Measurements from ENCODE around the gene PARP8. TPM values are rescaled to one million over a fixed set of nuclear protein-coding genes. Genes with fewer than 3 reads are reported as not detected.
A peak's percentile ranks its signal among the peaks of the same experiment; 100 is the strongest.
"Not testable (repeated sequence)": the region's sequence is repeated elsewhere in the genome, so short reads cannot be mapped to it uniquely, and the experiment has no call there.

The PARP8 gene
- total and polyA plus RNA-seq, 5 experiments from 2014 or later, result 61.9 to 162 (median 87.2) TPM

DNA sequence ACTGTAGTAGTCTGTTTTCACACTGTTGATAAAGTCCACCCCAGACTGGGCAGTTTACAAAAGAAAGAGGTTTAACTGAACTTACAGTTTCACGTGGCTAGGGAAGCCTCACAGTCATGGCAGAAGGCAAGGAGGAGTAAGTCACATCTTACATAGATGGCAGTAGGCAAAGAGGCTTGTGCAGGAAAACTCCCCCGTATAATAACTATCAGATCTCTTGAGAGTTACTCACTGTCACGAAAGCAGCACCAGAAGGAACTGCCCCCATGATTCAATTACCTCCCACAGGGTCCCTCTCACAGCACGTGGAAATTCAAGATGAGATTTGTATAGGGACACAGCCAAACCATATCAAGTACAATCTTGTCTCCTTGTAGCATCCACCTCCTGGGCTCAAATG is 21.1 kb downstream of the PARP8 start:
- no peak for ATAC-seq
- DNase-seq, result no peak
- peak overlapping the region in 8 of 10 donors; percentile 6 to 83 (median 49) for H3K27ac Mint-ChIP-seq
- H3K4me3 Mint-ChIP-seq, result peak overlapping the region in 5 of 10 donors; percentile 1 to 26 (median 12)
- peaks cover 23 to 46% (median 34%) of the 10 kb centered on the region in 3 donors for H3K36me3 Mint-ChIP-seq
- no peaks in the 10 kb centered on the region for H3K27me3 Mint-ChIP-seq
- POLR2A ChIA-PET, result no interaction called here
- peaks cover 0 to 23% (median 3%) of the 10 kb centered on the region in 9 donors for H3K9me3 Mint-ChIP-seq
- peaks cover 31 to 53% (median 37%) of the 10 kb centered on the region in 4 donors for H3K4me1 Mint-ChIP-seq

DNA sequence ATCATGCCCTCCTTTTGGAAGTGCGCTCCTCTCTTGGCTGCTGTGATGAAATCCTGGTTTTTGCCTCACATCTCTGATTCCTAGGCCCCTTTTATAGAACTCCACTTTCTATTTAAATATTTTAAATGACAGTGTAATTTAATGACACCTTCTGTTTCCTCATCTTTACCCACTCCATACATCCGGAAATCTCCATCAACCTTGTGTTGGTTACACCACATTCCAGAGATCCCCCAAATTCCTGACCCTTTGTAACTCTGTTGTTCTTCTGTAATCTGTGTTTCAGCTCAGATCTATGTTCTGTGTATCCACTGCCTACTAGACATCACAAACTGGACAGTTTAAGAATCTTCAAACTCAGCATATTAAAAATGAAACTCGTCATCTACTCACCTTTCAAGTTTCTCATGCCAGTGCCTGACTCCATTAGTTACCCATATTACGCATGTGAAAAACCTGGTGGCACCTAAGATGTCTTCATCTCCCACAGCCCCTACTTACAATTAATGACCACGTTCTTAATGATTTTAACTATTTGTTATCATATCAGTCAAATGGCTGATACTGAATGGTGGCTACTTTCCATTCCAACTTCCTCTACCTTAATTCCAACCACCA is 25.1 kb downstream of the PARP8 start:
- ATAC-seq (no peak), DNase-seq (no peak)
- Mint-ChIP-seq H3K4me3 (no peak overlapping the region), H3K4me1 (peaks cover 31 to 47% (median 34%) of the 10 kb centered on the region in 4 donors), H3K27ac (no peak overlapping the region), H3K36me3 (peaks cover 11 to 31% (median 16%) of the 10 kb centered on the region in 3 donors), H3K27me3 (no peaks in the 10 kb centered on the region), H3K9me3 (peaks cover 0 to 9% (median 2%) of the 10 kb centered on the region in 9 donors)
- POLR2A ChIA-PET, result no interaction called here

- DNase-seq (no peak), ATAC-seq (no peak)
- peaks cover 26 to 57% (median 42%) of the 10 kb centered on the region in 4 donors for H3K4me1 Mint-ChIP-seq
- no peaks in the 10 kb centered on the region for H3K9me3 Mint-ChIP-seq
- POLR2A ChIA-PET, result no interaction called here
- H3K36me3 Mint-ChIP-seq, result peaks cover 0 to 18% (median 8%) of the 10 kb centered on the region in 3 donors
- peak overlapping the region in 2 of 10 donors; percentile 24 to 50 for H3K4me3 Mint-ChIP-seq
- H3K27me3 Mint-ChIP-seq, result no peaks in the 10 kb centered on the region
- H3K27ac Mint-ChIP-seq, result peak overlapping the region in 5 of 10 donors; percentile 36 to 71 (median 59)
Measured at GRCh38 chr5:50694027-50694590, 27.7 kb downstream of the PARP8 start.

DNA sequence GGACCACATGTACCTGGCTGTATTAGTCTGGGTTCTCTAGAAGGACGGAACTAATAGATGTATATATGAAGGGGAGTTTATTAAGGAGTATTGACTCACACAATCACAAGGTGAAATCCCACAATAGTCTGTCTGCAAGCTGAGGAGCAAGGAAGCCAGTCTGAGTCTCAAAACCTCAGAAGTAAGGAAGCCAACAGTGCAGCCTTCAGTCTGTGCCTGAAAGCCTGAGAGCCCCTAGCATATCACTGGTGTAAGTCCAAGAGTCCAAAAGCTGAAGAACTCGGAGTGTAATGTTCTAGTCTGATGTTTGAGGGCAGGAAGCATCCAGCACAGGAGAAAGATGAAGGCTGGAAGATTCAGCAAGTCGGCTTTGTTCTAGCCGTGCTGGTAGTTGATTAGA is 28.2 kb downstream of the PARP8 start:
- POLR2A ChIA-PET, ATAC-seq, H3K27me3 Mint-ChIP-seq, DNase-seq, H3K9me3 Mint-ChIP-seq: not testable (repeated sequence)
- H3K27ac Mint-ChIP-seq, result peak overlapping the region in 8 of 10 donors; percentile 6 to 71 (median 42)
- H3K36me3 Mint-ChIP-seq, result peaks cover 0 to 19% (median 13%) of the 10 kb centered on the region in 3 donors
- peak overlapping the region in 5 of 10 donors; percentile 5 to 50 (median 21) for H3K4me3 Mint-ChIP-seq
- peaks cover 26 to 62% (median 47%) of the 10 kb centered on the region in 4 donors for H3K4me1 Mint-ChIP-seq

- POLR2A ChIA-PET, result no interaction called here
- H3K36me3 Mint-ChIP-seq, result peaks cover 0 to 14% (median 13%) of the 10 kb centered on the region in 3 donors
- H3K9me3 Mint-ChIP-seq, result peaks cover 0 to 5% (median 0%) of the 10 kb centered on the region in 9 donors
- peak overlapping the region in 8 of 10 donors; percentile 3 to 72 (median 38) for H3K27ac Mint-ChIP-seq
- no peak overlapping the region for H3K4me3 Mint-ChIP-seq
- no peak for ATAC-seq
- DNase-seq, result no peak
- no peaks in the 10 kb centered on the region for H3K27me3 Mint-ChIP-seq
- H3K4me1 Mint-ChIP-seq, result peaks cover 28 to 85% (median 68%) of the 10 kb centered on the region in 4 donors
Measured at GRCh38 chr5:50697739-50698138, 31.3 kb downstream of the PARP8 start.

DNA sequence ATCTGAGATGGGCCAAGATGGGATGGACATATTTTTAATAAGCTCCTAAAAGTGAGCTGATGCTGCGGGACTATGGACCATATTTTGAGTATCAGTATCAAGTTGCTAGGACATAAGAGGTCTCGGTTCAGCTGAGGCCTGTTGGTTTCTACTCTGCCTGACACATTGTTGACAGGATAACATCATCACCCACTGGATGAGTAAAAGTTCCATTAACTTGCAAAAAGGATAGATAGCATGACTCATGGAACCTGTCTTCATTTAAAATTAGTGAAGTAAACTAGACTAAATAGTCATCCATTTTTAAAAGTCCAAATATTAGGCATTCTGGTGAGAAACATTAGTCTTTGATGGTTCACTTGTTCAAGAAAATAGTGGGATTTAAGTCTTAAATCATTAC is 33.3 kb downstream of the PARP8 start:
- Mint-ChIP-seq H3K27ac (peak overlapping the region in 5 of 10 donors; percentile 44 to 86 (median 66)), H3K4me3 (no peak overlapping the region), H3K36me3 (peaks cover 0 to 20% (median 16%) of the 10 kb centered on the region in 3 donors), H3K9me3 (peaks cover 0 to 8% (median 0%) of the 10 kb centered on the region in 9 donors), H3K4me1 (peaks cover 27 to 90% (median 75%) of the 10 kb centered on the region in 4 donors), H3K27me3 (no peaks in the 10 kb centered on the region)
- ATAC-seq, result peak in 1 of 2 donors; percentile 35
- POLR2A ChIA-PET, result no interaction called here
- DNase-seq, result no peak

DNA sequence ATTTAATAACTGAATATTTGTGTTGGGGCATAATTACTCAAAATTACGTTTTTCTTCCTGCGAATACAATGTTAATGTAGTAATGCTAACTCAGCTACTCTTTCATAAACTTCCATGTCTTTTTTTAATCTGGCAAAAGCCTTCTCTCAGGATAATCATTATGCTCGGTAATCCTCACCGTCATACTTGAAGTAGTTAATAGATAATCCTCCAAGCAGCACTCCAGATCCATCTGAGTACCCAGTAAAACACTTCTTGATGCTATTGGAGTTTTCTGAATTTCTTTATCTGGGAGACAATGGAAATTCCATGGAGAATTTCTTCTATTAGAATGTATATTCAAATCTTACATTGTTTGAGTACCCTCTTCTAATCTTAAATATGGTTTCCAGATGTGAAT is 34.3 kb downstream of the PARP8 start:
- Mint-ChIP-seq H3K27ac (peak overlapping the region in 9 of 10 donors; percentile 5 to 86 (median 68)), H3K4me3 (peak overlapping the region in 4 of 10 donors; percentile 9 to 26 (median 14)), H3K4me1 (peaks cover 24 to 91% (median 76%) of the 10 kb centered on the region in 4 donors), H3K27me3 (no peaks in the 10 kb centered on the region), H3K36me3 (peaks cover 0 to 21% (median 13%) of the 10 kb centered on the region in 3 donors), H3K9me3 (peaks cover 0 to 8% (median 0%) of the 10 kb centered on the region in 9 donors)
- DNase-seq (no peak), ATAC-seq (no peak)
- POLR2A ChIA-PET, result no interaction called here

GRCh38 chr5:50702615-50703366 is 36.4 kb downstream of the PARP8 start:
- DNase-seq (no peak), ATAC-seq (peak; percentile 57 to 75)
- Mint-ChIP-seq H3K4me1 (peaks cover 21 to 93% (median 78%) of the 10 kb centered on the region in 4 donors), H3K27me3 (no peaks in the 10 kb centered on the region), H3K4me3 (peak overlapping the region in 9 of 10 donors; percentile 20 to 81 (median 75)), H3K27ac (peak overlapping the region; percentile 86 to 96 (median 93)), H3K9me3 (peaks cover 0 to 8% (median 0%) of the 10 kb centered on the region in 9 donors), H3K36me3 (peaks cover 0 to 19% (median 13%) of the 10 kb centered on the region in 3 donors)
- POLR2A ChIA-PET, result interaction anchor here (0.6 to 1.7 kb wide), 4 partner anchors 35 to 262 kb away, joined by 3 to 9 read pairs (median 5); partner anchors contain the start of gene EMB

GRCh38 chr5:50703367-50703666 is 36.9 kb downstream of the PARP8 start:
- H3K27me3 Mint-ChIP-seq, result no peaks in the 10 kb centered on the region
- peaks cover 0 to 8% (median 0%) of the 10 kb centered on the region in 9 donors for H3K9me3 Mint-ChIP-seq
- H3K36me3 Mint-ChIP-seq, result peaks cover 0 to 16% (median 11%) of the 10 kb centered on the region in 3 donors
- DNase-seq, result no peak
- POLR2A ChIA-PET, result interaction anchor here (0.7 to 1.7 kb wide), 3 partner anchors 35 to 263 kb away, joined by 3 to 9 read pairs (median 3); partner anchors contain the start of gene EMB
- H3K4me3 Mint-ChIP-seq, result peak overlapping the region in 5 of 10 donors; percentile 4 to 75 (median 38)
- ATAC-seq, result no peak
- peak overlapping the region in 9 of 10 donors; percentile 10 to 96 (median 91) for H3K27ac Mint-ChIP-seq
- H3K4me1 Mint-ChIP-seq, result peaks cover 22 to 93% (median 79%) of the 10 kb centered on the region in 4 donors

- no peak for DNase-seq
- Mint-ChIP-seq H3K27ac (peak overlapping the region in 7 of 10 donors; percentile 10 to 96 (median 68)), H3K4me1 (peaks cover 27 to 94% (median 82%) of the 10 kb centered on the region in 4 donors), H3K9me3 (peaks cover 0 to 8% (median 0%) of the 10 kb centered on the region in 9 donors), H3K27me3 (no peaks in the 10 kb centered on the region), H3K4me3 (peak overlapping the region in 1 of 10 donors; percentile 15), H3K36me3 (peaks cover 0 to 8% (median 3%) of the 10 kb centered on the region in 3 donors)
- ATAC-seq, result no peak
- POLR2A ChIA-PET, result no interaction called here
Measured at GRCh38 chr5:50704730-50705129, 38.3 kb downstream of the PARP8 start.

DNA sequence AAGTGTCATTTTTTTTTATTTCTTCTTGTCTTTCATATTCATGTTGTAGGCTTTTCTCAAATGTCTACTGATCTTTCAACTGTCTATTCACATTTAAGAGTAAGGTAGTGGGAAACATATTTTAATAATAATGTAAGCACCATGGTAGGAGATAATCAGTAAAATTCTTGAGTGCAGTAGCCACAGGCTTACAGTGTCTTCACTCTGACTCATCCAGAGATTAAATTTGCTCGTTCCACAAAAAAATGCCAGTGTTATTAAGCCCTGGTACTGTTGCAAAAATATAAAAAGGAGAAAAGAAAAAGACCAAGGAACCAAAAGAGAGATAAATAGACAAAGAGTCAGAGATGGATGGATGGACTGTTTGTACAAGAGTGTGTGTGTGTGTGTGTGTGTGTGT is 43.0 kb downstream of the PARP8 start:
- H3K9me3 Mint-ChIP-seq, result no peaks in the 10 kb centered on the region
- H3K4me3 Mint-ChIP-seq, result peak overlapping the region in 9 of 10 donors; percentile 33 to 74 (median 52)
- peak overlapping the region; percentile 74 to 97 (median 89) for H3K27ac Mint-ChIP-seq
- H3K27me3 Mint-ChIP-seq, result no peaks in the 10 kb centered on the region
- DNase-seq, result no peak
- peaks cover 0 to 5% (median under 1%) of the 10 kb centered on the region in 3 donors for H3K36me3 Mint-ChIP-seq
- POLR2A ChIA-PET, result no interaction called here
- H3K4me1 Mint-ChIP-seq, result peaks cover 33 to 89% (median 79%) of the 10 kb centered on the region in 4 donors
- ATAC-seq, result no peak

DNA sequence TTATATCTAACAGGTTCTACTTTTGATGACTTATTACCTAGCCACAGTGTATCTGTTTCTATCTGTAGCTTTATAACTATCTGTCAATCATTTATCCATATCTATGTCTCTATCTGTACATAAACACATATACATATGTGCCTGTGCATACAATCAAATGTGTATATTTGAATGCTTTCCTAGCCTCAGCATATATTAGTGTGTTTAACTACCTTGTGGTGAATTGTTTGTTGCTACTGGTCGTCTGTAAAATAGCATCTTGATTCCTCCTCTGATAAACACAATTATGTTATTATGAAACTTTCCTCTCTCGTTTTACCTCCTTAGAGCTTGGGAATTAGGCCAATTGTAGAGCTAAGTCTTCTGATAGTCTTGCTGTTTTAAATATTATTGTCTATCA is 44.4 kb downstream of the PARP8 start:
- peak; percentile 27 to 32 for ATAC-seq
- H3K27ac Mint-ChIP-seq, result peak overlapping the region; percentile 88 to 98 (median 96)
- H3K36me3 Mint-ChIP-seq, result peaks cover 0 to 2% (median 0%) of the 10 kb centered on the region in 3 donors
- H3K4me3 Mint-ChIP-seq, result peak overlapping the region; percentile 73 to 92 (median 88)
- no peaks in the 10 kb centered on the region for H3K9me3 Mint-ChIP-seq
- no peaks in the 10 kb centered on the region for H3K27me3 Mint-ChIP-seq
- POLR2A ChIA-PET, result interaction anchor here (0.9 to 1.5 kb wide), 4 partner anchors 10 to 43 kb away, joined by 3 to 8 read pairs (median 4); no protein-coding TSS in a partner anchor
- H3K4me1 Mint-ChIP-seq, result peaks cover 40 to 90% (median 80%) of the 10 kb centered on the region in 4 donors
- peak in 1 of 10 donors; percentile 16 for DNase-seq

All from naive thymus-derived CD8-positive, alpha-beta T cell (primary cell).